Testis (tissue), 2 donors: ENCODE measurements around the gene PHTF1.

ENCODE experiments used
- POLR2A ChIP-seq: fragments of 450-650 bp; IDR thresholded peaks from one replicate; pipeline ENCODE4 v1.6.1; 2017; ENCODE audit warnings: antibody characterized with exemption, mild to moderate bottlenecking, moderate library complexity
- TF ChIP-seq, protein P1 (sequence below), 3 experiments: fragments of 450-650 bp in 2 of 3; fragments of 200-600 bp in 1 of 3; sonication (generic) in 1 of 3; IDR thresholded peaks; one replicate each; pipeline ENCODE4 v1.5.1; 2016 to 2019; ENCODE audit warnings: antibody characterized with exemption in 3 of 3, mild to moderate bottlenecking in 2 of 3, moderate library complexity in 1 of 3

DNA sequence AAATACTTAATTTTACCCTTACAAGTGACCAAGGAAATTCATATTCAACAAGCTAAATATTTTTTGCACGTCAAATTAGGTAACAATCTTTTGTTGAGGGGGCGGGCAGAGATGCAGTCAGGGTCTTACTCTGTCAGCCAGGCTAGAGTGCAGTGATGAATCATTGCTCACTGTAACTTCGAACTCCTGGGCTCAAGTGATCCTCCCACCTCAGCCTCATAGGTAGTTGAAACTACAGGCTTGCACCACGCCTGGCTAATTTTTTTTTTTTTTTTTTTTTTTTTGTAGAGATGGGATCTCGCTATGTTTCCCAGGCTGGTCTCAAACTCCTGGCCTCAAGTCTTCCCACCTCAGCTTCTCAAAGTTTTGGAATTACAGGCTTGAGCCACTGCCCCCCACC is 26.5 kb downstream of the PHTF1 start:
- TF ChIP-seq, protein P1, sequence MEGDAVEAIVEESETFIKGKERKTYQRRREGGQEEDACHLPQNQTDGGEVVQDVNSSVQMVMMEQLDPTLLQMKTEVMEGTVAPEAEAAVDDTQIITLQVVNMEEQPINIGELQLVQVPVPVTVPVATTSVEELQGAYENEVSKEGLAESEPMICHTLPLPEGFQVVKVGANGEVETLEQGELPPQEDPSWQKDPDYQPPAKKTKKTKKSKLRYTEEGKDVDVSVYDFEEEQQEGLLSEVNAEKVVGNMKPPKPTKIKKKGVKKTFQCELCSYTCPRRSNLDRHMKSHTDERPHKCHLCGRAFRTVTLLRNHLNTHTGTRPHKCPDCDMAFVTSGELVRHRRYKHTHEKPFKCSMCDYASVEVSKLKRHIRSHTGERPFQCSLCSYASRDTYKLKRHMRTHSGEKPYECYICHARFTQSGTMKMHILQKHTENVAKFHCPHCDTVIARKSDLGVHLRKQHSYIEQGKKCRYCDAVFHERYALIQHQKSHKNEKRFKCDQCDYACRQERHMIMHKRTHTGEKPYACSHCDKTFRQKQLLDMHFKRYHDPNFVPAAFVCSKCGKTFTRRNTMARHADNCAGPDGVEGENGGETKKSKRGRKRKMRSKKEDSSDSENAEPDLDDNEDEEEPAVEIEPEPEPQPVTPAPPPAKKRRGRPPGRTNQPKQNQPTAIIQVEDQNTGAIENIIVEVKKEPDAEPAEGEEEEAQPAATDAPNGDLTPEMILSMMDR (IDR thresholded peaks at IDR 0.05): no peak
- no peak for TF ChIP-seq POLR2A
